Brain pericyte (primary cell): ENCODE data around the gene FAF2.
"Not testable (repeated sequence)": the region's sequence is repeated elsewhere in the genome, so short reads cannot be mapped to it uniquely, and the experiment has no call there.

Experiments
- DNase-seq: peaks from one replicate; pipeline ENCODE4 v3.0.0-alpha.2; 2012; ENCODE audit warnings: low read depth, low spot score

Gene FAF2

DNA sequence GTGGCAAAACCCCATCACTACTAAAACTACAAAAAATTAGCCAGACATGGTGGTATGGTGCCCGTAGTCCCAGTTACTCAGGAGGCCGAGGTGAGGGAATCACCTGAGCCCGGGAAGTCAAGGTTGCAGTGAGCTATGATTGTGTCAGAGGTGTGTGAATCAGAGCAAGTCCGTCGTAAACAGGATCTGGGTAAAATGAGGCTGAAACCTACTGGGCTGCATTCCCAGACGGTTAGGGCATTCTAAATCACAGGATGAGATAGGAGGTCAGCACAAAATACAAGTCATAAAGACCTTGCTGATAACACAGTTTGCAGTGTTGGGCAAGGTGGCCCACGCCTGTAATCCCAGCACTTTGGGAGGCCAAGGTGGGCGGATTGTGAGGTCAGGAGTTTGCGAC is 29.9 kb upstream of the FAF2 start:
- DNase-seq: no peak

DNA sequence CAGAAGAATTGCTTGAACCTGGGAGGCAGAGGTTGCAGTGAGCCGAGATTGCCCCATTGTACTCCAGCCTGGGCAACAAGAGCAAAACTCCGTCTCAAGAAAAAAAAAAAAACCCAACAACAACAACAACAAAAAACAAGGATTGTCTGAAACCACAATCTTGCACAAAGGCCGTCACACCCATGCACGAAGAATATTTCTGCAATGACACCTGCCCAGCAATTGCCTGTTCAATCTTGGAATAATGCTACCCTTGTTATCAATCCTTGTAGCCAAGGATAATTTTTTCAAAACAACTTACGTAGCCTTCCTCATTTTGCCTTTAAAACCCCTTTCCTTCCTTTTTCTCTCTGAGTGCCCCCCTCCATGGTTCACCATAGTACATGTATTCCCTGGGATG is 28.1 kb upstream of the FAF2 start:
- no peak for DNase-seq

DNA sequence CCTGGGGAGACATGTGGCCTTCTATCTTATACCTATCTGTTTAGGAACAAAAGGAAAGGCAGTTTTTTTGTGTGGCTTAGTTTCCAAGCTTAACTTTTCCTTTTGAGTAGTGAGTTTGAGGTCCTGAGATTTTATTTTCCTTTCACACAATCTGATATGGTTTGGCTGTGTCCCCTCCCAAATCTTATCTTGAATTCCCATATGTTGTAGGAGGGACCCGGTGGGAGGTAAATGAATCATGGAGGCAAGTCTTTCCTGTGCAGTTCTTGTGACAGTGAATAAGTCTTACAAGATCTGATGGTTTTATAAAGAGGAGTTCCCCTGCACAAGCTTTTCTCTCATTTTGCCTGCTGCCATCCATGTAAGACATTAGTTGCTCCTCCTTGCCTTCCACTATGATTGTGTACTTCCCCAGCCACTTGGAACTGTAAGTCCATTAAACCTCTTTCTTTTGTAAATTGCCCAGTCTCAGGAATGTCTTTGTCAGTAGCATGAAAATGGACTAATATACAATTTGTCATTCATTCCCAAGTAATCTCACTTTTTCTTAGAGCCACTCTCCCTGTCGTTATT is 27.1 kb upstream of the FAF2 start:
- DNase-seq: no peak

DNA sequence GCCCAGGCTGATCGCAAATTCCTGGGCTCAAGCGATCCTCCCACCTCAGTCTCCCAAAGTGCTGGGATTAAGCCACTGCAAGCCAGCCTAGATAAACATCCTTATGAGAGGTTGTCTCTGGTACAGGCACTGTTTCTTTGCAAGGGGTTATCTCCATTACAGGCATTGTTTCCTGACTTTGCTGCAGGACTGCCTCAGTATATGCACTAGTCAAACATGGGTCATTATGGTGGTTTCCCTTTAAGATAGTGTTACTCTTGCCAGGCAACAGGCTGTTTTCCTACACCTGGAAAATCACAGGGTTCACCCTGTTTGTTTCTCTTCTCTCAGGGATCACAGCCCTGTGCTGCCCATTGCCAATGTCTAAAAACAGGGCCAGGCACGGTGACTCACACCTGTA is 24.0 kb upstream of the FAF2 start:
- DNase-seq: no peak

DNA sequence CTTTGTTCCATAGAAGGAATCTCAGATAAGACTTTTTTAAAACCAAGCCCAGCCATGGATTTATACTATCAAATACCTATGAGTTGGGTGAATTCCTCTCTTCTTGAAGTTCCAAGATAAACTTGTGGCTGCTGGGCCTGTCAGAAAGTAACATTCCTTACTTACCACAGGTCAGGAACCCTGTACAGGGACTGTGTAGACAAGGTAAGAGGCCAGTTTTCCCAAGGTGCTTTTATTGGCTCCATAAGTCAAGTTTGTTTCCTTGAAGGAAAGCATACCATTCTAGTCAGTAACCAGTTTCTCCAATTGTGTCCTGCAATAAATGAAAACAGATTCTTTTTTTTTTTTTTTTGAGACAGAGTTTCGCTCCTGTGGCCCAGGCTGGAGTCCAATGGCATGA is 23.0 kb upstream of the FAF2 start:
- DNase-seq: no peak

DNA sequence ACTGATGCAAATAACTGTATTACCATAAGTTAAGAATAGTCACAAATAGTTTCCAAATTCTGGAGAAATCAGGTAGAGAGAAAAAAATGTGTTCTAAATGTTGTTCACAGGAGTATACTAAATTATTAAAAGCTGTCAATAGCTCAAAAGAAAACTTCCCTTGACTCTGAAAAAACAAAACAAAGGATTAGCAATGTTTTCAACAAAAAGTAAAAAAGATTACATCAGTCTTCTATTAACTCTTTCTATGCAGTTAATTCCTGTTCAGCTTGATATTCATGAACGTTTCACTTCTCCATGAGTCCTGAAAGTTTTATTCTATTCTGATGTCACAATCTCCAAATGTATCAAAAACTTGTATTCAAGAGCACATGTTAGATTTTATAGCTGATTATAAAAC is 22.4 kb upstream of the FAF2 start:
- DNase-seq: no peak

DNA sequence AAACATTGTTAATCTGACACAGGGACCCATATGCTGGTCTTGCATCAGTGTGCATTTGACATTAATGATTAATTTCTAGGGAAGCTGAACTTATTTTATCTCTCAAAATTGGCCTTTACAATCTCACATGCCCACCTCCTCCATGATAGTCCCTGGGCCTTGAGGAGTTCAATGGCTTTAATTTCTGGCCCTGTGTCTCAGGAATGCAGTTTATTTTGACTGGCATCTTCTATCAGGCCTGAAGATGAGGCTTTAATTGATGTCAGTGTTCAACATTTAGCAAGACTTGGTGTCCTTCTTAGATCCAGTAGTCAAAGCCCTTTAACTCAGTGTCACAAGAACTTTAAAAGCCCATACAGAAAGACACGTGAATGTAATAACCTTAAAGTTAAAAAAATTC is 21.3 kb upstream of the FAF2 start:
- DNase-seq: no peak

DNA sequence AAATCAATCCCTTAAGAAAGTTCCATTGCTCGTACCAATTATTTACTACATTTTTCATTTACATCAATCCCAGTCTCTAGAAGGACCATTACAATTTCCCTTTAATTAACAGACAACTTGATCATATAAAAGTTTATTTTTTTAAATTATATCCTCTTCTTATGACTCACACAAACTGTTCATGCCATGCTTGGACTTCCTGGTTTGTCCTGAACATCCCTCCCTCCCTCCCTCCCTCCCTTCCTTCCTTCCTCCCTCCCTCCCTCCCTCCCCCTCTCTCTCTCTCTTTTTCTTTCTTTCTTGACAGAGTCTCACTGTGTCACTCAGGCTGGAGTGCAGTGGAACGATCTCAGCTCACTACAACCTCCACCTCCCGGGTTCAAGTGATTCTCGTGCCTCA is 20.2 kb upstream of the FAF2 start:
- DNase-seq: no peak

DNA sequence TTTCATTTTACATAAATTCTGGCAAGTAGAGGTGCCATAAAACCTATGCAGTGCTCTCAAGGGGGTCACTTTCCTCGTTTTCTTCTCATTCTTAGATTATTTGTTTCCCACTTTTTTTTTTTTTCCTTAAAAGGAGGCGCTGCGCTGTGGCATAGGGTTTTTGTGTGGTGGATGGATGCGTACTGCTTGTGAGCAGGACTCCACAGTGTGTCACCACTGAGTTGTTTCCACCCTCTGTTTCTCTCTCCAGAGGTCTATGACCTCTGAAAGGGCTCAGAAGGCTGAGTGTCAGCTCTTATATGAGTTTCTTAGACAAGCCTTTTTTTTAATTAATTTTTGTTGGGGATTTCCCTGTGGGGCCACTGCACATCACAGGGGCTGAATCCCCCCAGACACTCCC is 18.2 kb upstream of the FAF2 start:
- DNase-seq: no peak

DNA sequence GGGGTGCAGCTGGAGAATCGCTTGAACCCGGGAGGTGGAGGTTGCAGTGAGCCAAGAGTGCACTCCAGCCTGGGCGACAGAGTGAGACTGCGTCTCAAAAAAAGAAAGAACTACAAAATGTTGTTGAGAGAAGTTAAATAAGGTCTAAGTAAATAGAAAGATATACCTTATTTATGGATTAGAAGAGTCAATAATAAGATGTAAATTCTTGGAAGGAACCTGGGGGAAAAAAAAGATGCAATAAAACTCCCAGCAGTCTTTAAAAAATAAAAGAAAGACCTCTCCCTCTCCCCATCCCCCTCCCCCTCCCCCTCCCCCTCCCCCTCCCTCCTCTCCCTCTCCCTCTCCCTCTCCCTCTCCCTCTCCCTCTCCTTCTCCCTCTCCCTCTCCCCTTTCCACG is 15.5 kb upstream of the FAF2 start:
- no peak for DNase-seq

DNA sequence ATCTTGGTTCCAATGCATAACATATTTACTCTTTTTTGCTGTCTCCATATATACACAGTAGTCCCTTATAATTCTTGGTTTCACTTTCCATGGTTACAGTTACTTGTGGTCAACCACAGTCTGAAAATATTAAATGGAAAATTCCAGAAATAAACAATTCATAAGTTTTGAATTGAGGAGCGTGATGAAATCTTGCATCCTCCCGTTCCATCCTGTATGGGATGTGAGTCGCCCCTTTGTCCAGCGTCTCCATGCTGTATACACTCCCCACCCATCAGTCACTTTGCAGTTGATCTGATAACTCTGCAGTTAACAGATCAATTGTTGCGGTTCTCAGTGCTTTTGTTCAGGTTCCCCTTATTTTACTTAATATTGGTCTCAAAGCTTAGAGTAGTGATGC is 11.5 kb upstream of the FAF2 start:
- DNase-seq: no peak

DNA sequence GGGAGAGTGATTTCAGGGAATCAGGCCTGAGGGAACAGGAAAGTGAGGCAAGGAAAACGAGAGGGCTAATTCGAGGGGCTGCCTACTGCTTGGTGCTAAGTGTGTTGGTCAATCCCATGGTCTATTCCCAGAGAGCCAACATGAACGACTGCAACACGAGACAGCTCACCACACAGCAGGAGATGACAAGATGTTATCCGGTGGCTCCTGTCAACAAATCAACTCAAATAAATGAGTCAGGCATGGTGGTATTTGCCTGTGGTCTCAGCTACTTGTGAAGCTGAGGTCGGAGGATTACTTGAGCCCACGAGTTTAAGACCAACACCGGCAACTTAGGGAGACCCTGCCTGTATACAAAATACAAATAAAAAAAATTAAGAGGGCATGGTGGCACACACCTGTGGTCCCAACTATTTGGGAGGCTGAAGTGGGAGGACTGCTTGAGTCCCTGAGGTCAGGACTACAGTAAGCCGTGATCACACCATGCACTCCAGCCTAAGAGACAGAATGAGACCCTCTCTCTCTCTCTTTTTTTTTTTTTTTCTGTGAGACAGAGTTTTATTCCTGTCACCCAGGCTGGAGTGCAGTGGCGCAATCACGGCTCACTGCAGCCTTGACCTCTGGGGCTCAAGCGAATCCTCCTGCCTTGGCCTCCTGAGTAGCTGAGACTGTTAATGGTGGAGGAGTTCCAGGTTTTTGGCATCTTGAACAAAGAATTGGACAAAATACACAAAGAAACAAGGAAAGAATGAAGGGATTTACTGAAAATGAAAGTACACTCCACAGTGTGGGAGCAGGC is 9.0 kb upstream of the FAF2 start:
- DNase-seq: peak; percentile 53

DNA sequence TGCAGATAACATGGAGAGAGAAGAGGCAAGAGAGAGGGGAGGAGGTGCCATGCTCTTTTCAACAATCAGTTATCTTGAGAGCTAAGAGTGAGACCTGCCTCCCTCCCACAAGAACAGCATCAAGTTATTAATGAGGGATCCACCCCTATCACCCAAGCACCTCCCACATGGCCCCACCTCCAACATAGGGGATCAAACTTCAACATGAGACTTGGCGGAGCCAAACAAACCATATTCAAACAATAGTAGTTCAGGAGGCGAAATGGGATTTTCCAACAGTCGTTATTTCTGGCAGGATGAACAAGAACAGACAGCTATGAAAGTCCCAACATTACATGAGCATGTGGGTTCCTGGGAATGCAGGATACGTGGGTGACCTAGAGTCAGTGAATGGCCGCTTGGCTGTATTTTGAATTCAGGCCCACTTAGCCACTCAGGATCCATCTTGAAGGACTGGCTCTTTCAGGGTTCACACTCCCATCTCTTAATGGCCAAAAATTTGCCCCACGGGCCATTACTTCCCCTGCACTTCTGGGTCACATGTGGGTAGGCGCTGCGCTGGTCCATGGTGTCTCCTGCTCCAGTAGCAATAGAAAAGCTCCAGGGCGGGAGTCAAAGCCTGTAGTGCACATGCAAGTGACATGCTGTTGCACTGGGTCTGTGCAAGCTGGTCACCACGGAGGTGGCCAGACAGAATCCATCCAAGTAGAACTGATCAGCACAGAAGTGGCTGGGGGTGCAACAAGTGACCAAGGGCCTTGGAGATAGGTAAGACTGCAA is 7.1 kb upstream of the FAF2 start:
- DNase-seq: no peak

DNA sequence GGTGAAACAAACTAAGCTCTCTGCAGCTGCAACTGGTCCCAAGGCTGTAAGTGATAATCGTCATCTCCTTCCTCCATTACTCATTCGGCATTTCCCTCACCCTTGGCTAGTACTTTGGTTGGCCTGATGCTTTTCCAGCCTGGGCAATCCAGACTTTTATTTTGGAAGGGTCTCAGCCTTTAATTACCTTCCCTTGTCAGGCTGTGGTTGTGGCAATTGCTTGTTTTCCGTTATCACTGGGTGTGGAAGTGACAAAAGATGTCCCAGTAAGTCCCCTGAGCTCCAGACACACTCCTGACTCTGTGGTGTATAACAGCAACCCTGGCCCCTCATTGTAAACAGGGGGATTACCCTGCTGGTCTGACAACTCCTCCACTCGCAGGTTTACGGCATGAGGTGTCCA is 6.3 kb upstream of the FAF2 start:
- no peak for DNase-seq

DNA sequence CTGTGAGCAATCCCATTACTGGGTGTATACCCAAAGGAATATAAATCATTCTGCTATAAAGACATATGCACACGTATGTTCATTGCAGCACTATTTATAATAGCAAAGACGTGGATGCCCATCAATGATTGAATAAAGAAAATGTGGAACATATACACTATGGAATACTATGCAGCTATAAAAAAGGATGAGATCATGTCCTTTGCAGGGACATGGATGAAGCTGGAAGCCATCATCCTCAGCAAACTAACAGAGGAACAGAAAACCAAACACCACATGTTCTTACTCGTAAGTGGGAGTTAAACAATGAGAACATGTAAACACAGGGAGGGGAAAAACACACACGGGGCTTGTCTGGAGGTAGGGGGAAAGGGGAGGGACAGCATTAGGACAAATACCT is 5.3 kb upstream of the FAF2 start:
- DNase-seq: not testable (repeated sequence)

DNA sequence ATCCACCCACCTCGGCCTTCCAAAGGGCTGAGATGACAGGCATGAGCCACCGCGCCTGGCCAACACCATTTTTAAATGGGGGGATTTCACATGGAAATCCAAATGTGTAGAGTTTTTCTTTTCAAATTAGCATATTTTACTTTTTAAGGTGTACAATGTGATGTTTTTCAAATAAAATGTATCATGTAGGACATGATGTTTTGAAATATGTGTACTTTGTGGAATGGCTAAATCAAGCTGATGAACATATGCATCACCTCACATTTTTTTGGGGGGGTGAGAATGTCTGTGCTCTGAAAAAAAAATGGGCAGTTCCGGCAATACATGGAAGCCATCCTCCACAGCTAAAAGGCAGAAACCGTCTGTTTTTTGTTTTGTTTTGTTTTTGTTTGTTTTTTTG is 3.4 kb upstream of the FAF2 start:
- no peak for DNase-seq

DNA sequence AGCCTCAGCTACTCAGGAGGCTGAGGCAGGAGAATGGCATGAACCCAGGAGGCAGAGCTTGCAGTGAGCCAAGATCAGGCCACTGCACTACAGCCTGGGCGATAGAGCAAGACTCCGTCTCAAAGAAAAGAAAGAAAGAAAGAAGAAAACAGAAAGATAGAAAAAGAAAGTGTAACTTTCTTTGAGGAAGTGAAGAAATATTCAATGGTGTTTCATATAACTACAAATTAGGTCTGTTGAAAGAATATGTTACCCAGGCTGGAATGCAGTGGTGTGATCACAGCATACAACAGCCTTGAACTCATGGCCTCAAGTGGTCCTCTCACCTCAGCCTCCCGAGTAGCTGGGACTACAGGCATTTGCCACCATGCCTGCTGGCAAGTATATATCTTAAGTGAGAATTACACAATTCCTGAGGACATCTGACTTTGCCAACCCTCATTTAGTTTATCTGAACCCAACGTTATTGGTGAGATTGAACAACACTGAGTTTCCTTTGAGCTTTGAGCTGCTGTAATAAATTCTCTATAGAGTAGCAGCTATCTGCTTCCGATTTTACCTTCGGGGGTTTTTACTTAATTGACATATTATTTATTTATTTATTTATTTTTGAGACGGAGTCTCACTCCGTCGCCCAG is 2.0 kb upstream of the FAF2 start:
- DNase-seq: no peak

DNA sequence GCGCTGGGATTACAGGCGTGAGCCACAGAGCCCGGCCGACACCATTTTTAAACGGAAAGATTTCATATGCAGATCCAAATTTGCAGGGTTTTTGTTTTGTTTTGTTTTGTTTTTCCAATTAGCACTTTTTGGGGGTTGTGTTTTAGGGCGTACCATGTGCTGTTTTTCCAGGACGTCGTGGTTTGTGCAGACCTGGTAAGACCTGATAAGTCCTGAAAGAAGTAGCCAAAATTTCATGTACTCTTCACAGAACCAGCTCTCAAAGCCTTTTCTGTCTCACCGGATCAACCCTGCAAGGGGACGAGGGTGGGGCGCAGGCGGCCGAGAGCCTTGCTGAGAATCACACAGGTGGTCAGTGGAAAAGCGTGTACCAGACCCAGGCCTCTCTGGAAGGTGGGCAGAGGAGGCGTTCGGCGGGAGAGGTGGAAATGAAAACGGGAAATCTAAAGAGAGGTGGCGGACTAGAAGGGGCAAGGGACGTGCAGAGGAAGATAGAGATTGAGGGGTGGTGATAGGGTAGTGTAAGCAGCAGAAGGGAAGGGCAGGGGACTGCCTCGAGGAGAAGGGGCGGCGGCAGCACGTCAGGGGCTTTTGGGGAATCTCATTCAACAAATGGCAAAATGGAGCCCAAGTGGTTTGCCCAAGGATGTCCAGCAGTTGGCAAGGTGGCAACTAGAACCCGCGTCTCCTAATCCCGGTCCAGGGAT is 1.1 kb upstream of the FAF2 start:
- no peak for DNase-seq

DNA sequence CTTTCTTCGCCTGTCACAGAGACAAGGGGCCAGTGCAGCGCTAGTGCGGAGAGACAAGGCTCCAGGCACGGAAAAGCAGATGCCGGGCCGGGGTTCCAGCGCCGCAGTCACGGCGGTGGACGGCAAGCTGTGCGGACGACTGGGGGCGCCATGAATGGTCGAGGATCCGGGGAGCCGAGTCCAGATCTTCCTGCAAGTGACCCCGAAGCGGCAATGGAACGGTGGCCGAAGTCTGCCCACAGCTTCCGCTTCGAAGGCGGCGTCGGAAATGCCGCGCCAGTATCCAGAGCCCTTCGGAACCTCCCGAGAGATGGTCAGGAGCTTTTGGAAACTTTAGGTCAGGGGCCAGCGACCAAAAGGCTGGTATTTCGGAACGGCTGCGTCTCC is 601 bp upstream of the FAF2 start:
- no peak for DNase-seq

DNA sequence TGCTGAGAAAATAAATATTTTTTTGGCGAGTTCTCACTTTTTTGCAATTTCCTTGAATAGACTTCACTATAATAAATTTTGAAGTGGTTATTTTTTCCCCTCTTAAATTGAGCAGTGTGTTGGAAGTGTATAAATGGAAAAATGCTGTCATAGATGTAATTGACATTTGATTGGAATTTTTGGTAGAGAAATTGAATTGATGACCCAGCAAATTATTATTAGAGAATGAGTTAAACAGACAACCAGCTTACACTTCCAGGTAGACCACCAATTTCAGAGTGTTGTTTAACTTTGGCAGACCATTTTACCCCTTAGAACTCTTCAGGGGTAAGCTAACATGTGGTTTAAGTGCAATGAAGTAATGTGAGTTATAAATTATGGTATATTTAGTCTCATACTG is 1.9 kb downstream of the FAF2 start:
- DNase-seq: no peak

DNA sequence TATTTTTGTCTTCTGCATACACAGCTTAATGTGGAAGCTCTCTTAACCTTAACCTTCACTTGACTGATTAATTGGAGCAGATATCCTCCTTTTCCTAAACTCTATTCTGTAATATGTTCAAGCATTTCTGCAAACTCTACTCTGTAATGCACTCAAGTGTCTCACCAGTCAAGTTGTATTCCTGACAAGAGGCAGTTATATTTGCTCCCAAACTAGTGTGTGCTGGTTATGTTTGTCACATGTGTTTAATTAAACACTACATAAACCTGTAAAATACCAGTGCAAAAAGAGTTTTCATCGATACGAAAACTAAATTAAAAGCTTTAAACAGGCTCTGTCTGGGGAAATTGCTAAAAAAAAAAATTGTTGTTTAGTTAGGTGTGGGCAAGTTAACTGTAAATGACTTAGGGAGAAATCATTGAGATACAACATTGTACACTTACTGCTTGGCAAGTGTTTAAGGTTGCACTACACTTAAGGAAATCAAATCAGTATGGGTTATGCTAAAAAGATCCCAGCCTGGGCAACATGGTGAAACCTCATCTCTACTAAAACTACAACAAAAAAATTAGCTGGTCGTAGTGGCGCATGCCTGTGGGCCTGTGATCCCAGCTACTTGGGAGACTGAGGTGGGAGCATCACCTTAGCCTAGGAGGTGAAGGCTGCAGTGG is 6.7 kb downstream of the FAF2 start:
- no peak for DNase-seq
